ENCODE measurements around the gene SLC2A10. TPM values are rescaled to one million over a fixed set of nuclear protein-coding genes. Genes with fewer than 3 reads are reported as not detected.
"Not testable (repeated sequence)": the region's sequence is repeated elsewhere in the genome, so short reads cannot be mapped to it uniquely, and the experiment has no call there.

SLC2A10 gene
- total RNA-seq, 1 experiment from 2014 or later: 33.6 TPM

DNA sequence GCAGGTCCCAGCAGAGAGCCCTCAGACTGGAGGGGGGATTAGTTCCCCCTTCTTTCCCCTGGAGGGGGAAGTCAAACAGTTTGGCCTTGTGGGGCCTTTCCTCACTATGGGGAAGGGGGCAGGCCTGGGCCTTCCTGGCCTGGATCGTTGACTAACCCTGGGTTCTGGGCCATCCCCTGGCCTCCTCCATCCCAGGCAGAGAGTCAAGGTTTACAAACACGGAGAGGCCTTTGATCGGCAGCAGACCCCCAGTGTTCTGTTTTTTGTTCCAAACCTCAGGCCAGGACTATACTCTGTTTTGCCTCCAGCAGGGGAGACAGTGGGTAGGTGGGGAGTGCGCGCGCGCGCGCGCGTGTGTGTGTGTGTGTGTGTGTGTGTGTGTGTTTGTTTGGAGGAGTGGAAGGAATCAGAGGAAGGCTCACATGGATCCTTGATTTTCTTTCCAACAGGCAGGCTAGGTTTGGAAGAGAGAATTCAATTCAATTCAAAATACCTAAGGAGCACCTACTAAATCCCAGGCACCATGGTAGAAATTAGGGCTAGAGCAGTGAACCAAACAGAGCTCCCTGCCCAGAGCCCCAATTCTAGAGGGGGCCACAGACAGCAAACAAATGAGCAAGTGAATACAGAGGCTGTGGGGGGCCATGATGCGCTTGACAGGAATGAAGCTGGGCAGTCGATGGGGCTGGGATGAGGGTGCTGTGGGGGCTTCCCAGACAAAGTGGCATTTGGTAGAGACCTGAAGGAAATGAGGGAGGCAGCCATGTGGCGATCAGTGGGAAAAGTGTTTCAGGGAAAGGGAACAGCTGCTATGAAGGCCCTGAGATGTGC lies 35.0 kb upstream of the SLC2A10 start:
- CTCF ChIA-PET: no interaction called here

DNA sequence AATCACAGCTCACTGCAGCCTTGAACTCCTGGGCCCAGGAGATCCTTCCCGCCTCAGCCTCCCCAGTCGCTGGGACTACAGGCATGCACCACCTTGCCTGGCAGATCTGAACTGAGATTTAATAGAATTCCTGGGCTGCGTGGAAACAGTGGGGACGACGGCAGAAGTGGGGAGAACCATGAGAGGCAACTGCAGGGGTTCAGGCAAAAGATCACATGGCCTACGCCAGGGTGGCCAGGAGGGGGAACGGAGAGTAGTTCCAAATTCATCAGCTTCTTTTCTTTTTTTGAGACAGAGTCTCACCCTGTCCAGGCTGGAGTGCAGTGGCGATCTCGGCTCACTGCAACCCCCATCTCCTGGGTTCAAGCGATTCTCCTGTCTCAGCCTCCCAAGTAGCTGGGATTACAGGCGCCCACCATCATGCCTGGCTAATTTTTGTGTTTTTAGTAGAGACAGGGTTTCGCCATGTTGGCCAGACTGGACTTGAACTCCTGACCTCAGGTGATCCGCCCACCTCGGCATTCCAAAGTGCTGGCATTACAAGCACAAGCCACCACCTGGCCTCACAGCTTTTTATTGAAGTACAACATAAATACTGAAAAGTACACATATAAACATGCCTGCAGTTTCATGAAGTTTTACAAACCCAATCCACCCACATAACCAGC lies 32.7 kb upstream of the SLC2A10 start:
- H3K36me3 ChIP-seq (ENCODE audit: low read depth); H2AFZ ChIP-seq; H3K27ac ChIP-seq; intact Hi-C loops (cut with micrococcal nuclease; ENCODE audit: unreplicated experiment); H3K4me2 ChIP-seq; H3K9me2 ChIP-seq (ENCODE audit: insufficient read depth); DNase-seq; H3K4me3 ChIP-seq; H3K4me1 ChIP-seq (replicated peaks; ENCODE audit: insufficient read depth); CTCF ChIA-PET; H3K27me3 ChIP-seq (ENCODE audit: insufficient read depth, low read depth); H3K79me2 ChIP-seq (ENCODE audit: low read depth); BruUV-seq (replicated peaks); H3K9me3 ChIP-seq (ENCODE audit: insufficient read depth, low read depth); POLR2A ChIA-PET (ENCODE audit: unreplicated experiment); H3F3A ChIP-seq (ENCODE audit: insufficient read depth, low read depth): not testable (repeated sequence)
- peaks cover 15% of the 10 kb centered on the region; the same call in 1 of the 2 replicates for H4K20me1 ChIP-seq (ENCODE audit: insufficient read depth)

More for the DNA sequence above, 35.0 kb upstream of the SLC2A10 start:
- no peak overlapping the region for H3K4me2 ChIP-seq
- DNase-seq: no peak
- H3K9me3 ChIP-seq (ENCODE audit: insufficient read depth, low read depth): no peaks in the 10 kb centered on the region
- H4K20me1 ChIP-seq (ENCODE audit: insufficient read depth): 0 out of 2 replicates have a peak, but pooled peaks cover 5% of the 10 kb centered on the region
- no peak overlapping the region for H3K4me3 ChIP-seq
- no peaks in the 10 kb centered on the region for H3K79me2 ChIP-seq (ENCODE audit: low read depth)
- TF ChIP-seq EZH2 (IDR thresholded peaks at IDR 0.05; ENCODE audit: low read depth): no peak
- TF ChIP-seq, protein P1, sequence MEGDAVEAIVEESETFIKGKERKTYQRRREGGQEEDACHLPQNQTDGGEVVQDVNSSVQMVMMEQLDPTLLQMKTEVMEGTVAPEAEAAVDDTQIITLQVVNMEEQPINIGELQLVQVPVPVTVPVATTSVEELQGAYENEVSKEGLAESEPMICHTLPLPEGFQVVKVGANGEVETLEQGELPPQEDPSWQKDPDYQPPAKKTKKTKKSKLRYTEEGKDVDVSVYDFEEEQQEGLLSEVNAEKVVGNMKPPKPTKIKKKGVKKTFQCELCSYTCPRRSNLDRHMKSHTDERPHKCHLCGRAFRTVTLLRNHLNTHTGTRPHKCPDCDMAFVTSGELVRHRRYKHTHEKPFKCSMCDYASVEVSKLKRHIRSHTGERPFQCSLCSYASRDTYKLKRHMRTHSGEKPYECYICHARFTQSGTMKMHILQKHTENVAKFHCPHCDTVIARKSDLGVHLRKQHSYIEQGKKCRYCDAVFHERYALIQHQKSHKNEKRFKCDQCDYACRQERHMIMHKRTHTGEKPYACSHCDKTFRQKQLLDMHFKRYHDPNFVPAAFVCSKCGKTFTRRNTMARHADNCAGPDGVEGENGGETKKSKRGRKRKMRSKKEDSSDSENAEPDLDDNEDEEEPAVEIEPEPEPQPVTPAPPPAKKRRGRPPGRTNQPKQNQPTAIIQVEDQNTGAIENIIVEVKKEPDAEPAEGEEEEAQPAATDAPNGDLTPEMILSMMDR (conservative IDR thresholded peaks at IDR 0.05): no peak
- H3K4me1 ChIP-seq (replicated peaks; ENCODE audit: insufficient read depth): no peaks in the 10 kb centered on the region
- H3F3A ChIP-seq (ENCODE audit: insufficient read depth, low read depth): no peaks in the 10 kb centered on the region
- H3K27me3 ChIP-seq (ENCODE audit: insufficient read depth, low read depth): no peaks in the 10 kb centered on the region
- no TSS peak for BruUV-seq (replicated peaks)
- POLR2A ChIA-PET (ENCODE audit: unreplicated experiment): no interaction called here
- H3K9me2 ChIP-seq (ENCODE audit: insufficient read depth): no peaks in the 10 kb centered on the region
- intact Hi-C loops (cut with micrococcal nuclease; ENCODE audit: unreplicated experiment): no loop called here
- H2AFZ ChIP-seq: no peak overlapping the region
- no peaks in the 10 kb centered on the region for H3K36me3 ChIP-seq (ENCODE audit: low read depth)
- H3K27ac ChIP-seq: no peak overlapping the region

DNA sequence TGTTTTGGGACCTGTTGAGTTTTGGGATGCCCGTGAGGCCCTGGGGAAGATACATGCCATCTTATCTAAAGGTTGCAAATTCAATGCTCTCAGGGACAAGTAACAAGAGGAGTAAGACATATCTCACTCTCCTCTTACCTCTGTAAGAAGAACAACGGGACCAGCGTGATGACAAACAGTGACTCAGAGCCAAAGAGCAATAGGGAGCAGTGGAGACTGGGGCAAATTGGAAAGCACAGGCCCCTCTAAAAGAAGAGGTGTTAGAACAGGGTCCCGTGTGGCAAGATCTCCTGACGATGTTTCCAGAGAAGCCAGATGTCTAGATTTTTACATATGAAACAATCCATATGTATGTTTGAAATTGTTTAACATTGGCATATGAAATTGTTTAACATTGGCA lies 31.8 kb upstream of the SLC2A10 start:
- no peaks in the 10 kb centered on the region for H3K79me2 ChIP-seq (ENCODE audit: low read depth)
- TF ChIP-seq, protein P1 (conservative IDR thresholded peaks at IDR 0.05): no peak
- no peak for TF ChIP-seq EZH2 (IDR thresholded peaks at IDR 0.05; ENCODE audit: low read depth)
- no peak overlapping the region for H3K27ac ChIP-seq
- ChIA-PET CTCF (no interaction called here), POLR2A (ENCODE audit: unreplicated experiment) (no interaction called here)
- no TSS peak for BruUV-seq (replicated peaks)
- no peaks in the 10 kb centered on the region for H3F3A ChIP-seq (ENCODE audit: insufficient read depth, low read depth)
- no peaks in the 10 kb centered on the region for H3K9me3 ChIP-seq (ENCODE audit: insufficient read depth, low read depth)
- no peaks in the 10 kb centered on the region for H3K36me3 ChIP-seq (ENCODE audit: low read depth)
- no peak overlapping the region for H3K4me3 ChIP-seq
- H2AFZ ChIP-seq: no peak overlapping the region
- H3K4me2 ChIP-seq: no peak overlapping the region
- intact Hi-C loops (cut with micrococcal nuclease; ENCODE audit: unreplicated experiment): no loop called here
- DNase-seq: no peak
- H3K27me3 ChIP-seq (ENCODE audit: insufficient read depth, low read depth): no peaks in the 10 kb centered on the region
- H4K20me1 ChIP-seq (ENCODE audit: insufficient read depth): peaks cover 21% of the 10 kb centered on the region
- H3K9me2 ChIP-seq (ENCODE audit: insufficient read depth): no peaks in the 10 kb centered on the region
- no peaks in the 10 kb centered on the region for H3K4me1 ChIP-seq (replicated peaks; ENCODE audit: insufficient read depth)

All from PC-9 (cell line).